Hepatic stellate cell (primary cell): ENCODE results near the gene KCNQ1.

ENCODE experiments used
- DNase-seq: peaks from one replicate; pipeline ENCODE4 v3.0.0; 2011; ENCODE audit warnings: low spot score

The KCNQ1 gene

DNA sequence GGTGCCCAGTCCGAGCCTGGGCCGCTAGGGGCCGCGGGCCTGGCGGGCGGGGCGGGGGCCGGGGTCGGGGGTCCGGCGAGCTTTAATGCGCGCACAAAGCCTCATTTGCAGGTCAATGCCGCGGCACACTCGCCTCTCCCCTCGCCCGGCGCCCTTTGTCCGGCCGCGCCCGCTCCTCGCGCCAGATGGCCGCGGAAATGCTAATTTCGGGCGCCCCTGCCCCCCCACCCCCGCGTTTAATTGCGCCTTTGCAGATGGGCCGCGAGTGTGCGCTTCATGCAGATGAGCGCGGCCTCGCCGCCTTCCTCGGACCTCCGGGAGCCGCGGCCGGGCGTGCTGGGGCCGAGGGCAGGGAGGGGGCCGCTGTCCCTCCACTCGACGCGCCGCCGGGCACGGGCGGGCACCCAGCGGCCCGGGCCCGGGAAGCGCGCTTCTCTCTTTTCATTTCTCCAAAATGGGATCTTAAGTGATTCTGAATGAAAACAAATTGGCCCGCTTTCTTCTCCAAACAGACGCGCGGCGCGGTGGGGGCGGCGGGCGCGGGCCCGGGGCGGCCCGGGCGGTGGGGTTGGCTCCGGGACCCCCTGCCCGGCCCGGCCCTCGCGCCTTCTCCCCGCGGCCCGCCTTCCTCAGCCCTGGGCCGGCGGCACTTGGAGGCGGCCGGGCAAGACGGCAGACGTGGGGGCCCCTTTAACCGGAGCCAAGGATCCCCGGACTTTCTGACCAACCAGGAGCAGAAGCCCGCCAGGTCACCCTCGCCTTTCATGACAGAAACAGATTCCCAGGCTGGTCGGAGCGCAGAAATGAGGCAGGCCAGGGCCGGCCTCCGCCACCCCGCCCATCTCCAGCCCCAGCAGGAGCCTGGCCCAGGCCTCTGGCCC lies 417.8 kb downstream of the KCNQ1 start:
- DNase-seq, result no peak

DNA sequence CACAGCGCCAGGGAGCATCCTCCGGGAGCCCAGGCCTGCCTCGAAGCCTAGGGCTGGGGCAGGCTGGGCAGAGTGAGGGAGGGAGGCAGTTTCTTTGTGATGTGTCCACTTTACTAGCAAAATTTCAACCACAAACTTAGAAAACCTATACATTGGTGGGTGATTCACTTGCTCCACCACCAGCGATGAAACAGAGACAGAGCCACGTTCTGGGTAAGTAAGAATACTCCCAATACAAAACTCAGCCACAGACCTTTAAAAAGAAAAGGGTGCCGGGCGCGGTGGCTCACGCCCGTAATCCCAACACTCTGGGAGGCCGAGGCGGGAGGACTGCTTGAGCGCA lies 418.4 kb downstream of the KCNQ1 start:
- DNase-seq, result no peak

DNA sequence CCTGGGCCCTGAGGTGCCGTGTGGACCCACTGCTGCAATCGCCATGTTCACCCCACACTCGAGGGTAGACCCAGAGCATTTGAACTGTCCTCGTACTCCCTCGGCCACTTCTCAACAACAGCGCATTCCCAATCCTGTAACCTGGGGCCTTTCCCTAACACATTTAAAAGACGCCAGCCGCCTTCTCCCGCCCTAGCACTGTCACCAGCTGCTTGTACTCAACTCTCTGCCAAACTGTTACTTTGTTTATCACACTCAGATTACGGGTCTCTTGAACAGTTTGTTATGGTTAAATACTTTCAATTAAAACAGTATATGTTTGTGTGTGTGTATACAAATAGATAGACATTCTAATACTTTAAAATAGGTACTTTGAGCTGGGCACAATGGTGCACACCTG lies 420.1 kb downstream of the KCNQ1 start:
- DNase-seq, result no peak

DNA sequence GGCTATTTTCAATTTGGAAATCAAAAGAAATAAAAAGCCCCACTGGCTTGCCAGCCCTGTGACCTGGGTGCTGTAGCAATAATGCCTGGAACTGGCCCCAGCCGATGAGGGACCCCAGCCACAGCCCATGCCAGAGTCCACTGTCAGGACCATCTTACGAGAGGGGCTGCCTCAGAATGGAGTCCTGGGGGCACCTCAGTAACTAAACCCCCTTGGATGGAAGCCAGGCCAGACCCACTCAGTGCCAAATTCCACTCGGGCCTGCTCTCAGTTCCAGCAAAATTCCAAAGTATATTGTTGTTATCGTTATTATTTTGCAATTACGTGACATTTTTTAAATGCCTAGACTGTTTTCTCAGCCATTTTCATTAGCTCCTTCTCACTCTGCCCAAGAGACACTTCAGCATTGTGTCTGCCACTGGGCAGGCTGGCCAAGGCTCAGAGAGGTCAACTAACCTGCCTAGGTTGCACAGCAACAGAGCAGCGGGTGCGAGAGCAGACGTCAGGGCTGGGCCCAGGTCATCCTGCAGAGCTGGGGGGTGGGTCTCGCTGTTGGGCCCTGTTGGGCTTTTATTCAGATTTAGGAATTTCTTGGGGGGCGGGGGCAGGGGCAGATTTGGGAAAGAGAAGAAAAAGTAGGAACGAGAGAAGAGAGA lies 421.2 kb downstream of the KCNQ1 start:
- no peak for DNase-seq

DNA sequence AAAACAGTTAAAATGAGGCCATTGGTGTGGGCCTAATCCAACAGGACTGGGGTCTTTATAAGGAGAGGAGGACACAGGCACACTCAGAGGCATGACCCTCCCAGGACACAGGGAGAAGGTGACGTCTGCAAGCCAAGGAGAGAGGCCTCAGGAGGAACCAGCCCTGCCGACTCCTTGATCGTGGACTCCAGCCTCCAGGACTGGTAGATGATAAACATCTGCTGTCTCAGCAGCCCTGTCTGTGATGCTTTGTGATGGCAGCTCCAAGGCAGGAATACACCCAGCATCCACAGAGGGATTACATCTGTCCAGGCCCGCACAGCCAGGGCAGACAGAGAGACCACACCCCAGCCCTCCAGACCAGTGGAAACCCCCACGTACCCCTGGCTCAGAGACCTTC lies 422.3 kb downstream of the KCNQ1 start:
- no peak for DNase-seq

DNA sequence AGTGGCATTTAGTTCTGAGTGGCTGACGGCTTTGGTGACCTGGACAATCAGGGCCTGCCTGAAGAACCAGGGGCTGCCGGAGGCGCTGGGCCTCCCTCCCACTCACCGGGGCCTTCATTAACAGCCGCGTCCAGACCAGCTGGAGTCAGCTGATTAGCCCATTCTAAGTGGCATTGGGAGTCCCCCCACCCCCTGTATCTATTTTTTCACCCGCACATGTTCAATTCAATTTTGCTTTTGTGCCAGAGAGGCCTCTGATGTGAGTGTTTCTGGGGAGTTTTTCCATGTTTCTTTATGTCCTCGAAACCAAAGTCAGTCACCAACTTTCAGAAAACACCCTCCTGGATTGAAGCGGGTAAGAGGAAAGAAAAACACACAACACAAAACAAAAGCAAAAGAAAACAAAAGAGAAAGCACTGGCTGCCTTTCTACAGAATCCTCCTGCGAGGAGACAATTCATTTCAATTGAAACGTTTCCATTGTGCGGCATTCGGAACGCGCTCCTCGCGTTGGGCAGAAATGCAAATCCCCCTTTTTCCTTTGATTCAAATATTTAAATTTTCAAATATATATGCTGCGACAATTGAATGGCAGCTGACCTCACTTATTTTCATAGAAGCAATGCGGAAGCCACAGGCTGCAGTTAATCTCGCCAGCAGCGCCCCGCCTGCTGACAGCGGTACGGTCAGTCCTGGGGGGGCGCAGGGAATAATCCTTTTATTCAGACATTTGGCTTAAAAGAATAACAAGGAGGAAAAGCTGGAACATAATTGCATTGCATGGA lies 423.1 kb downstream of the KCNQ1 start:
- DNase-seq, result no peak

DNA sequence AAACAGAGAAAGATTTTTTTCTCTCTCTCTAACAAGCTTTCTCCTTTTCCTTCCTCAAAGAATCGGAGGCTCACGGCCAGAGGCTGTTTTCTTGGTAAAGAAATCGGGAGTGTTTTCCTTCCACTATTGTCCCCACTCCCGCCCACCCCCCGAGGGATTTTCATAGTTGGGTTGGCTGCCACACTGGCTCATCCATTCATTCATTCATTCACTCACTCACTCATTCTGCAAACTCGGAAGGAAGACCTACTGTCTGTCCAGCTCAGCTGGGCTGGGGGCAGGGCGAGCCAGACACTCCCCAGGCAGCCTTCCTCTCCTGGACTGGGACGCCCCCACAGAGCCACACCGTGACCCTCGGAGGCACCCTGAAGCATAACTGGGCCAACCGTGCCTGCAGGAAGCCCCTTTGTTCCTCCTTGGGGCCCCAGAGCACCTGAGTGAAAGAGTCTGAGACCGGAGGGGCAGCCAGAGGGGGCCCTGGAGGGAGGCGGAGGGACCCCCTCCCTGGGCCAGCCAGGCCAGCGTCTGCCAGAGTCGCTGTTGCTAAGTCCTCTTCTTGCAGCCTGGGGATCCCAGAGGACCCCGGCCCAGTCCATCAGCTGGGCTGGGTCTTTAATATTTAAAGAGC lies 423.8 kb downstream of the KCNQ1 start:
- no peak for DNase-seq

DNA sequence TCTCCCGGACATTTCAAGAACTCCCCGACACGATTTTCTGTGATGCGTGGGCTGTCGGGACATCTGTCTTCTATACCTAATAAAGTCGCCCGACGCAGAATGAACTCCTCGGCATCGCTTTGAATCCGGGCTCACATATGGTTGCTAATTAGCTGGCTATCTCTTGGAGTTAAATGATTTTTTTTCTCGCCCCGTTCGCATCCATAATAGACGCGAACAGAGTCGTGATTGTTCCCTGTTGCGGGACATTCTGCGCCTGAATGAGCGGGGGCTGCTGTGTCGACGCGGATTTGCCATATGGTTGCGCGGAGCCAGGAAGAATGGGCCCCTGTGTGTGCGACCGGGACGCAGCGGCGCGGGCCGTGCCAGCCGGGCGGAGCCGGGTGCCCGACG lies 424.3 kb downstream of the KCNQ1 start:
- no peak for DNase-seq

DNA sequence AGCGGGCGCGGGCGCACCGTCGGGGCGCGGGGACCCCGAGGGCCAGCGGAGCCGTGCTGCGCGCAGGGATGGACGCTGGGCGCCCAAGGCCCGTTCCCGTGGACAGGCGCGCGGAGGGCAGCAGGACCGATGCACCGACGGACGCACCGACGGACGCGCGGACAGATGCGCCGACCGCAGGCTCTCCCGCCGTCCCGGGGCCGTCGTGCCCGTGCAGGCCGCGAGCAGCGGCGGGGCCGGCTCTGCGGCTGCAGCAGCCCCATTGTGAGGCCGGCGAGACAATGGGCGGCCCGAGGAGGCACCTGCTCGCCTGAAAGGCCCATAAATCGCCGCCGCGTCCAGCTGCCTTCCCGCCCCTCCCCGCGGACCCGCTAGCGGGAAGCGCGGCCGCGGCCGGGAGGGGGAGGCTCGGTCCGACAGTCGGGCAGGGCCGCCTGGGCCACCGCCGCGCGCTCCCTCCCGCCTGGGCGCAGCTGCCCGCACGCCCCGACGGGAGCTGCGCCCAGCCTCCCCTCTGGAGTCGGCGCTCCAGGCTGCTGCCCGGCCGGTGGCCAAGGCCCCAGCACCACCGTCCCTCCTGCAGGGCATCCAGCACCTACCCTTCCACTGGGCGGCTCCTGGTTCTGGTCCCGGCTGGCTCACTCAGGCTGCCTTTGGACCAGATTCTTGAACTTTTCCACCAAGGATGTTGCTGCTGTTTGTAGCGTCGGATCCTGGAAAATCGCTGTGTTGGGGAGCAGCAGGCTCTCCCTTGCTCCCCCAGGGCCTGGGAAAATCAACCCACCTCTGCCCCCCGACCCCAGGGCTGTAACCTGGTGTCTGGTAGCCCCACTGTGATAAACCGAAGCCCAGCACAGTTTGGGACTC lies 425.0 kb downstream of the KCNQ1 start:
- DNase-seq, result no peak

DNA sequence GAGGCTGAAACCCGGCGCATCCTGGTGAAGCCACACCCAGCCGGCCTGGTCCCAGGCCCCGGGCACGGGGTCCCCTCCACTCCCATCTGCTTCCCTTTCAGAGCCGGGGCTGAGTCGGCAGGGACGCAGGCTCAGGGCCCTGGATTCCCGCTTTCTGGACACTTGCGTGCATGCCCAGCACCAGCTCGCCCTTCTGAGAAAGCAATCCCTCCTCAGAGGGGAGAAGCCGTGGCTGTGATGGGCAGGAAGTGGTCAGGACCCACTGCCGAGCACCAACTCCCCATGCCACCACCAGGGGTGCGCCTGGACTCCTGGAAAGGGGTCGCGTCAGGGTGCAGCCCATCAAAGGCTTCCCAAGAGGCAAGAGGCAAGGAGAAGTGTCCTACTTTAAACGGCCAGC lies 425.7 kb downstream of the KCNQ1 start:
- DNase-seq, result no peak

DNA sequence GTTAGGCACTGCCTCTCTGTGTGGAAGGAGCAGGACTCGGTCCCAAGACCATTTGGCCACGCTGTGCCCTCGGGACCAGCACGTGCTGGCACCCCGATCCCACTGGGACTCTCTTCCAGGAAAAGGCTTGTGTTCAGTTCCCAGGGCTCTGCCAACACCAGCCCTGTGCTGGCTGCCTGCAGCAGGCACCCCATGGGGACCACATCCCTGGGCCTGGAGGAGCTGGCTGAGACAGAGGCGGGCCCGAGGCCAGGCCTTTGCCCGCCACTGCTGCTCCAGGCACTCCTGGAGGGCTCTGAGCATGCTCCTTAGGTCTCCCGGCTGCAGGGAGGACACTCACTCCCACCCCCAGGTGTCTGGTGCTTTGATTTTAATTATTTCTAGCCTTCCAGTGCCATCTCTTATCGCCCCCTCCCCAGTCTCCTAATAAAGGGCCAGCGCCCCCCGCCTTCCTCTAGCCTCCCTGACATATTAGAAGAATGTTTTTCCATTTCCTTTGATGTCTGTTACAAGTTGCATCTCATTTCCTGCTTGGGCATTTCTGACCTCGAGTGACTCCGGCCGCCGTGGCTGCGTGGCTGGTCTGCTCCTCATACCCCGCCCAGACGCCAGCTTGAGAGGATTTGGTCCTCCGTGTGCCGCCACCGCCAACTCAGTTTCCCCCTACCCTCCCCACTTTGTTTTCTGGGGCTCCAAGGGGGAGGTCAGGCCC lies 426.3 kb downstream of the KCNQ1 start:
- no peak for DNase-seq

DNA sequence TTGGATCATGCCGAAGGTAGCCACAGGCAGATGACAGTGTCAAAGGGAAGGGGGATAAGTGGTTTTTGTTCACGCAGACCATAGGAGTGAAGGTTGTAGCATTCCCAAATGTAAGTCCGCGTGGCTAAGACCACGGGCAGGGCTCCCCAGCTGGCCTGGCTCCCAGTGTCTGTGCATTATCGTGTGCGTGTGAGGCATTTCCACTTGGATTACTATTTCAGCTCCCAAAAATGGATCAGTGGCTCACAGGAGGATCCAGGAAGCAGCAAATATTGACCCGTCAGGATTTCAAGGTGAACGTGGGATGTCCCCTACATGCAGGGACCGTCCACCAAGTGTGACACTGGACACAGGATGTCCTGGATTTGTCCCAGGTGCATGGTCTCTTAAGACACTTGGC lies 430.2 kb downstream of the KCNQ1 start:
- DNase-seq, result no peak

DNA sequence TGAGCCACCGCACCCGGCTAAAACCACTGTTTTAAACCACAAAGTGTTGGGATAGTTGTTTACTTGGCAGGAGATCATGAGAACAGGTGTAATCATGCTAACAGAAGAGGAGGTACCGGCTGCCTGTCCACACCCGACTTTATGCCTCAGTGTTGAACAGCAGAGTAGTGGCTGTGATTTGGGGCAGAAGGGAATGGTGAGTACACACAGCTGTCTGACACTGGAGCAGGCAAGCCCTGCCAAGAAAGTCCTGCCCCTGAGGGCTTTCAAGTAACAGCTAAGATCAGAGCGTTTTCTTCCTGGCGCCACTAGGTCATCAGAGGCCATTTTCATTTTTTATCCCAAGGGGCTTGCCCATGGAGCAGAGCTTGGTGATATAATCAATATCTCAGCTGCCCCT lies 432.7 kb downstream of the KCNQ1 start:
- DNase-seq, result no peak

DNA sequence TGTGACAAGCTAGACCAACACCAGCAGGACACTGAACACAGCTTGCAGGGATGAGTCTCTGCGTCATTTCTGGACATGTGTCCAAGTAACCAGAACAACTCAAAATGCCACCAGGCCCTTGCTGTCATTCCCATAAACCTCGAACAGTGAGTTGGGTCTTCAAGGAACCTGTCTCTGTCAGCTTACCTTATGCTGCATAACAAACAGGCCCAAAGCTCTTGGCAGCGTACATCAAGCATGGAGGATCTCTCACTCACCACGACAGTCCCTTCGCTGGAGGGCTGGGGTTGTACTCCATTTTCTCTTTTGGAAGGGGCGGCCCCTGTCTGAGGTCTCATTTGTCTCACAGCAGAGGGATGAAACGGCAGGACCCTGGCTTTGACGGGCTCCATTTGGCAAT lies 434.0 kb downstream of the KCNQ1 start:
- DNase-seq, result no peak

DNA sequence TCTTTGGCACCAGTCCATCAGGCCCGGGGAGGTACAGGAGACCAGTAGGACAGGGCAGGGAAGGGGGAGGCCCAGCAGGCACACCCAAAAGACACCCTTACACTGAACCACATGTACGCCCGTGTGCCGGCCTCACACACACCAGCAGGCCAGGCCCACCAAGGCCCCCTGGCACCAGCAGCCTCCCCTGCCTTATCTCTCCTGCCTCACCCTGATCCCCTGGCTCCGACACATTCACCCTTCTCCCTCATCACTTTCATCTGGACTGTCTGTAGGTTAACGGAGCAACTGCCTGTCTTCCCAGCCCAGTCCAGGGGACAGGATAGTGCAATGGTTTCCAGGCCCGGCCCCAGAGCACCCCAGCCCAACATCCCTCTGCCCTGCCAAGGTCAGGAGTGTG lies 435.8 kb downstream of the KCNQ1 start:
- DNase-seq, result no peak

DNA sequence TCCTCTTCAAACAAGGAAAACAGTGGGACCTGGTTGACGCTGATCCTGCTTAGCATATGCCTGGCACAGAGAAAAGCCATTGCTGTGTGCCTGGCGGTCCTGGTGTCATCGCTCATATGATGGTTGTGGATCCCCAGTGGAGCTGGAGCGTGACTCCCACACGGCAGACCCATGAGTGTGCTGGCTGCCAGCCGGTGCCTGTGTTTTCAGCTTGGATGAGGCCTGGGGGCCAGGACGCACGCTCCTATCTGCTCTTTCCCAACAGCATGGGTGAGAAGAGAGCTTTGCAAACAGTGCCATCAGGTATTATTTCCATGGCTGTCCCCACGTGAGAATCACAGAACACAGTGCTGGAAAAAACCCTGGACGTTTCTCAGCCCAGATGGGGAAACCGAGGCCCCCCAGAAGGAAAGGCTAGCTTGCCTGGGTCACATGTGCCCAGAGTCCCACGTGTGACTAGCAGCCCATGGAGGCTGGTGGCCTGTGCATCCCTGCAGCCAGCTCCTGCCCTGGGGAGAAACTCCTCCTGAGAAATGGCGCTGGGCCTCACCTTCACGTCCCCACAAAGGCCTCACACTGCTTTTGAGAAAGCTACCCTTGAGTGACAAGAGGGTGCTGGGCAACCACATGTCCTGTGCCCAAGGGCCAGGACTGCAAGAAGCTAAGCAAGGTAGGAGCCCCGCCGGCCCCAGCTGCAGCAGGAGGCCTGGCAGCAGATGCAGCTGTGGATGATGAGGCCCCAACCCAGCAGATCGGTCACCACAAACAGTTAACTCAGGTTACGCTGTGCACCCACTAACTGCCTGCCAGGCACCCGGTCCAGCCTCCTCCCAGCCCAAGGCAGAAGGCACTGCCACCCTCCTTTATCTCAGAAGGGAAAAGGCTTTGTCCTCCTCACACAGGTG lies 436.5 kb downstream of the KCNQ1 start:
- no peak for DNase-seq

DNA sequence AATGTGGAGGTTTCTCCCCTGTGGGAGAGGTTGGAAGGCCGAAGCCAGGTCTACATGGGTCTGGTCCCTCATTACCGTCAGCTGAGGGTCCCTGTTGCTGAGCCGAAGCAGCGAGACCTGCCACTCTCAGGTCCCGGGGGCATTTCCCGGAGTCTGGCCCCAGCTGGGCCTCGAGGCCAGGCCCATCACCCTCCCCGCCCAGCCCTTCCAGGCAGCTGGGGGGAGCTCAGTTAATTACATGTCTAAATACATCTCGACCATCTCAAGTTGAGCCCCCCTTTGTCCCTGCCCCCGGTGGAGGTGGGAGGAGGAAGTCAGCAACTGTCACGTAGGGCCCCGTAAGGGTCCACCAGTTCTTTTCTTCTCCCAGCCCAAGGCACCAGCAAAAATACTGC lies 437.2 kb downstream of the KCNQ1 start:
- DNase-seq, result no peak

DNA sequence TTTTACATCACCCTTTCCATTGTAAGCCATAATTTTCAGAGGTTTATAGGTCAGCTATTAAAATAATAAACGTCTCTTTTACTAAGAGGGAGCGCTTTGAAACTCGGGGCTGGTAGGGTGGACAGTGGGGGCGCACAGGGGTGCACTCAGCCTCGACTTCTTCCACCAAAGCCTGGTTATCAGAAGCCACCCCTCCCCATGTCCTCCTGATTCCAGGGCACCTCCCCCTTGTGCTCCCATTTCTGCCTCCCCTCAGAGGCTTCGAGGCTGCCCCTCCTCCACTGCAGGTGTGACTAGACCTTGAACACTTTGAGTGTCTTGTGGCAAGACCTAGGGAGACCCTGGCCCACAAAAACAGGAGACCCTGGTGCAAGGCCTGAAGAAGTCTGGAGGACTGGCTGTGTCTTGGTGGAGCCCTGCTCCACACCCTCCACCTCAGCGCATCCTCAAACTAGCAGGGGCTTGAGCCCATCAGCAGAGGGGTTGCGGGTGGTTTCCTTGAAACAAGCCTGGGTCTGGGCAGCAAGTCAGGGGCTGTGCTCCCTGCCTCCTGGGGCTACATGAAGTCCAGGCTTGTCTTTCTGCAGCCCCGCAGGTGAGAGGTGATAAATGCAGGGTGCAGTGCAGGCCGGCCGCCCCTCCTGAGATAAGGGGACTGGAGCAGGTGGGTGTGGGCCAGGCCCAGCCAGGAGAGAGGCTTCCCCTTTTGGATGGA lies 437.7 kb downstream of the KCNQ1 start:
- DNase-seq, result no peak

DNA sequence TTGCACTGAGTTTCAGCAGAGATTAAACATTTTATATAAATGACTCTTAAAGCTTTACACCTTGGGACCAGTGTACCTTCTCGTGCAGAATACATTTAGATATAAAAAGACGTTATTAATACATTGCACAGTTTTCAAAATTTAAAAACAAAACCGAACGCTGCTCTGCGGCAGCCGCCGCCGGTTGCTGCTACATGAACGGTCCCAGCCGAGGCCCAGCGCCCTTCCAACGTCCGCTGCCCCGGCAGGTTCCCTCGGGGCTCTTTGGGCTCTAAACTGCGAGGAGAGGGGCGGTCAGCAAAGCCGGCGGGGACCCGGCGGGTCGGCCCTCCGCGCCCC lies 438.8 kb downstream of the KCNQ1 start:
- no peak for DNase-seq
